ENCODE data around the gene VWA2.

DNA sequence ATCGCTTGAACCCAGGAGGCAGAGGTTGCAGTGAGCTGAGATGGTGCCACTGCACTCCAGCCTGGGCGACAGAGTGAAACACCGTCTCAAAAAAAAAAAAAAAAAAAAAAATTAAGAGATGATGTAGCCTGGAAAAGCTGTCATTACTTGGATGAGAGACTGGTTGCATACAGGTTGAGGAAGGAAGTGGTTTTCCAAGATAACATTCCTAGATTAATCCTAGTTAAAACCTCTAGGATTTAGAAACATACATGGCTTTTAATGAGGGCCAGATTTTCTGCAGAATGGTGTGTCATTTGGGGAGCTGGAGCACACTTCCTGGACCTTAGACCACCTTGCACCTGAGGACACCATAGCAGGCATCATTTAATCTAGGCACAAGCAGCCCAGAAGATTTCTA lies 17.8 kb downstream of the VWA2 start:
- TF ChIP-seq CTCF (IDR thresholded peaks at IDR 0.05) (no peak), POLR2A (IDR thresholded peaks at IDR 0.05; ENCODE audit: low read depth) (no peak), POLR2AphosphoS5 (IDR thresholded peaks at IDR 0.05) (no peak), EP300 (IDR thresholded peaks at IDR 0.05) (no peak)
